ENCODE data around the gene RHOT2.
A peak's percentile ranks its signal among the peaks of the same experiment; 100 is the strongest.

Gene RHOT2

GRCh38 chr16:637081-638018, 30.6 kb upstream of the RHOT2 start:
- Histone ChIP-seq H2AFZ (ENCODE audit: low read length) (peak overlapping the region; percentile 100), H3K4me2 (ENCODE audit: insufficient read depth, low read length, poor library complexity, severe bottlenecking) (peak overlapping the region; percentile 88), H2BK15ac (ENCODE audit: low read length) (peak overlapping the region; percentile 92), H3K9me3 (replicated peaks in 1 of 2; ENCODE audit: control insufficient read depth in 2 of 2, insufficient read depth in 1 of 2, low read depth in 1 of 2, low read length in 2 of 2) (no peaks in the 10 kb centered on the region), H3K14ac (ENCODE audit: low read length) (peak overlapping the region; percentile 14), H3K18ac (ENCODE audit: low read length) (peak overlapping the region; percentile 100), H3K79me1 (ENCODE audit: low read depth, low read length) (peaks cover 17% of the 10 kb centered on the region), H2BK12ac (ENCODE audit: low read length) (peak overlapping the region; percentile 97), H2BK120ac (ENCODE audit: low read depth, low read length) (no peak overlapping the region), H4K91ac (ENCODE audit: low read depth, low read length, poor library complexity) (peak overlapping the region; percentile 40), H4K8ac (ENCODE audit: low read depth, low read length) (no peak overlapping the region), H3K4ac (ENCODE audit: low read length) (no peak overlapping the region), H3K27me3 (ENCODE audit: control insufficient read depth in 3 of 3, insufficient read depth in 3 of 3, low read depth in 1 of 3, low read length in 3 of 3) (peaks cover 0 to 7% (median 5%) of the 10 kb centered on the region in 3 experiments), H3K36me3 (replicated peaks in 1 of 2; ENCODE audit: control insufficient read depth in 2 of 2, insufficient read depth in 2 of 2, low read length in 2 of 2) (peaks cover 12 to 25% of the 10 kb centered on the region in 2 donors), H2BK5ac (ENCODE audit: low read length) (peak overlapping the region; percentile 95), H3K27ac (replicated peaks; ENCODE audit: low read length) (peak overlapping the region; percentile 39), H3K23ac (ENCODE audit: low read depth, low read length, poor library complexity) (peak overlapping the region; percentile 98), H3K9ac (ENCODE audit: low read depth, low read length, poor library complexity) (peak overlapping the region; percentile 96), H3K4me1 (ENCODE audit: control insufficient read depth in 2 of 2, insufficient read depth in 1 of 2, low read depth in 1 of 2, low read length in 2 of 2) (peaks cover 15 to 27% of the 10 kb centered on the region in 2 donors), H3K4me3 (ENCODE audit: low read length in 2 of 2) (peak overlapping the region; percentile 99 to 100), H2AK5ac (ENCODE audit: low read depth, low read length) (peak overlapping the region; percentile 79)
- DNase-seq (ENCODE audit: low spot score) = no peak
- WGBS, 2 donors (ENCODE audit: extremely low coverage in 2 of 2, insufficient read length in 2 of 2, insufficient replicate concordance in 1 of 2) = no CpG with 5 or more reads among the region's 53 CpGs

GRCh38 chr16:638034-638543, 29.8 kb upstream of the RHOT2 start:
- peak overlapping the region; percentile 96 for H3K18ac ChIP-seq (ENCODE audit: low read length)
- DNase-seq (ENCODE audit: low spot score) = no peak
- peak overlapping the region; percentile 17 for H2BK15ac ChIP-seq (ENCODE audit: low read length)
- H3K9me3 ChIP-seq (replicated peaks in 1 of 2; ENCODE audit: control insufficient read depth in 2 of 2, insufficient read depth in 1 of 2, low read depth in 1 of 2, low read length in 2 of 2) = no peaks in the 10 kb centered on the region
- no CpG with 5 or more reads among the region's 15 CpGs for WGBS, 2 donors (ENCODE audit: extremely low coverage in 2 of 2, insufficient read length in 2 of 2, insufficient replicate concordance in 1 of 2)
- peak overlapping the region; percentile 79 for H2AK5ac ChIP-seq (ENCODE audit: low read depth, low read length)
- peaks cover 15% of the 10 kb centered on the region for H3K79me1 ChIP-seq (ENCODE audit: low read depth, low read length)
- no peak overlapping the region for H3K4me3 ChIP-seq (ENCODE audit: low read length in 2 of 2)
- no peak overlapping the region for H2BK5ac ChIP-seq (ENCODE audit: low read length)
- no peak overlapping the region for H2BK120ac ChIP-seq (ENCODE audit: low read depth, low read length)
- peaks cover 18 to 27% of the 10 kb centered on the region in 2 donors for H3K4me1 ChIP-seq (ENCODE audit: control insufficient read depth in 2 of 2, insufficient read depth in 1 of 2, low read depth in 1 of 2, low read length in 2 of 2)
- H4K8ac ChIP-seq (ENCODE audit: low read depth, low read length) = no peak overlapping the region
- H4K91ac ChIP-seq (ENCODE audit: low read depth, low read length, poor library complexity) = peak overlapping the region; percentile 40
- peaks cover 10 to 22% of the 10 kb centered on the region in 2 donors for H3K36me3 ChIP-seq (replicated peaks in 1 of 2; ENCODE audit: control insufficient read depth in 2 of 2, insufficient read depth in 2 of 2, low read length in 2 of 2)
- H3K4me2 ChIP-seq (ENCODE audit: insufficient read depth, low read length, poor library complexity, severe bottlenecking) = no peak overlapping the region
- peak overlapping the region; percentile 14 for H3K14ac ChIP-seq (ENCODE audit: low read length)
- peak overlapping the region; percentile 86 for H2AFZ ChIP-seq (ENCODE audit: low read length)
- no peak overlapping the region for H3K4ac ChIP-seq (ENCODE audit: low read length)
- peaks cover 0 to 14% (median 11%) of the 10 kb centered on the region in 3 experiments for H3K27me3 ChIP-seq (ENCODE audit: control insufficient read depth in 3 of 3, insufficient read depth in 3 of 3, low read depth in 1 of 3, low read length in 3 of 3)
- no peak overlapping the region for H3K27ac ChIP-seq (replicated peaks; ENCODE audit: low read length)
- peak overlapping the region; percentile 2 for H3K23ac ChIP-seq (ENCODE audit: low read depth, low read length, poor library complexity)
- H2BK12ac ChIP-seq (ENCODE audit: low read length) = peak overlapping the region; percentile 97
- H3K9ac ChIP-seq (ENCODE audit: low read depth, low read length, poor library complexity) = peak overlapping the region; percentile 38

- H3K14ac ChIP-seq (ENCODE audit: low read length) = no peak overlapping the region
- no peak for DNase-seq (ENCODE audit: low spot score)
- peaks cover 5 to 15% of the 10 kb centered on the region in 2 donors for H3K36me3 ChIP-seq (replicated peaks in 1 of 2; ENCODE audit: control insufficient read depth in 2 of 2, insufficient read depth in 2 of 2, low read length in 2 of 2)
- no peaks in the 10 kb centered on the region for H3K9me3 ChIP-seq (replicated peaks in 1 of 2; ENCODE audit: control insufficient read depth in 2 of 2, insufficient read depth in 1 of 2, low read depth in 1 of 2, low read length in 2 of 2)
- H3K4ac ChIP-seq (ENCODE audit: low read length) = no peak overlapping the region
- H3K23ac ChIP-seq (ENCODE audit: low read depth, low read length, poor library complexity) = peak overlapping the region; percentile 18
- no peak overlapping the region for H4K91ac ChIP-seq (ENCODE audit: low read depth, low read length, poor library complexity)
- H2AK5ac ChIP-seq (ENCODE audit: low read depth, low read length) = peak overlapping the region; percentile 79
- H3K4me1 ChIP-seq (ENCODE audit: control insufficient read depth in 2 of 2, insufficient read depth in 1 of 2, low read depth in 1 of 2, low read length in 2 of 2) = peaks cover 18 to 27% of the 10 kb centered on the region in 2 donors
- H3K18ac ChIP-seq (ENCODE audit: low read length) = peak overlapping the region; percentile 42
- H2BK15ac ChIP-seq (ENCODE audit: low read length) = peak overlapping the region; percentile 17
- H2BK120ac ChIP-seq (ENCODE audit: low read depth, low read length) = peak overlapping the region; percentile 82
- H2BK12ac ChIP-seq (ENCODE audit: low read length) = no peak overlapping the region
- WGBS, 2 donors (ENCODE audit: extremely low coverage in 2 of 2, insufficient read length in 2 of 2, insufficient replicate concordance in 1 of 2) = no CpG with 5 or more reads among the region's 9 CpGs
- peaks cover 0 to 20% (median 11%) of the 10 kb centered on the region in 3 experiments for H3K27me3 ChIP-seq (ENCODE audit: control insufficient read depth in 3 of 3, insufficient read depth in 3 of 3, low read depth in 1 of 3, low read length in 3 of 3)
- H3K27ac ChIP-seq (replicated peaks; ENCODE audit: low read length) = no peak overlapping the region
- no peak overlapping the region for H2BK5ac ChIP-seq (ENCODE audit: low read length)
- no peak overlapping the region for H4K8ac ChIP-seq (ENCODE audit: low read depth, low read length)
- no peak overlapping the region for H2AFZ ChIP-seq (ENCODE audit: low read length)
- H3K4me3 ChIP-seq (ENCODE audit: low read length in 2 of 2) = no peak overlapping the region
- peaks cover 13% of the 10 kb centered on the region for H3K79me1 ChIP-seq (ENCODE audit: low read depth, low read length)
- no peak overlapping the region for H3K4me2 ChIP-seq (ENCODE audit: insufficient read depth, low read length, poor library complexity, severe bottlenecking)
- no peak overlapping the region for H3K9ac ChIP-seq (ENCODE audit: low read depth, low read length, poor library complexity)
Measured at GRCh38 chr16:638836-639235, 29.1 kb upstream of the RHOT2 start.

GRCh38 chr16:640614-641013, 27.3 kb upstream of the RHOT2 start:
- H3K4me3 ChIP-seq (ENCODE audit: low read length in 2 of 2) = peak overlapping the region in 1 of 2 donors; percentile 53

More at GRCh38 chr16:640614-641013, 27.3 kb upstream of the RHOT2 start:
- Histone ChIP-seq H2AFZ (ENCODE audit: low read length) (no peak overlapping the region), H2BK5ac (ENCODE audit: low read length) (no peak overlapping the region), H3K79me1 (ENCODE audit: low read depth, low read length) (peaks cover 5% of the 10 kb centered on the region), H3K9ac (ENCODE audit: low read depth, low read length, poor library complexity) (no peak overlapping the region), H3K18ac (ENCODE audit: low read length) (peak overlapping the region; percentile 94), H2BK15ac (ENCODE audit: low read length) (peak overlapping the region; percentile 21), H4K8ac (ENCODE audit: low read depth, low read length) (no peak overlapping the region), H2BK120ac (ENCODE audit: low read depth, low read length) (no peak overlapping the region), H3K27ac (replicated peaks; ENCODE audit: low read length) (no peak overlapping the region), H3K36me3 (replicated peaks in 1 of 2; ENCODE audit: control insufficient read depth in 2 of 2, insufficient read depth in 2 of 2, low read length in 2 of 2) (no peaks in the 10 kb centered on the region), H3K4me2 (ENCODE audit: insufficient read depth, low read length, poor library complexity, severe bottlenecking) (no peak overlapping the region), H3K4ac (ENCODE audit: low read length) (no peak overlapping the region), H4K91ac (ENCODE audit: low read depth, low read length, poor library complexity) (no peak overlapping the region), H3K4me1 (ENCODE audit: control insufficient read depth in 2 of 2, insufficient read depth in 1 of 2, low read depth in 1 of 2, low read length in 2 of 2) (peaks cover 15 to 23% of the 10 kb centered on the region in 2 donors), H3K14ac (ENCODE audit: low read length) (no peak overlapping the region), H3K9me3 (replicated peaks in 1 of 2; ENCODE audit: control insufficient read depth in 2 of 2, insufficient read depth in 1 of 2, low read depth in 1 of 2, low read length in 2 of 2) (no peaks in the 10 kb centered on the region), H2BK12ac (ENCODE audit: low read length) (no peak overlapping the region), H3K27me3 (ENCODE audit: control insufficient read depth in 3 of 3, insufficient read depth in 3 of 3, low read depth in 1 of 3, low read length in 3 of 3) (peaks cover 0 to 20% (median 11%) of the 10 kb centered on the region in 3 experiments), H3K23ac (ENCODE audit: low read depth, low read length, poor library complexity) (no peak overlapping the region), H2AK5ac (ENCODE audit: low read depth, low read length) (peak overlapping the region; percentile 94)
- WGBS, 2 donors (ENCODE audit: extremely low coverage in 2 of 2, insufficient read length in 2 of 2, insufficient replicate concordance in 1 of 2) = no CpG with 5 or more reads among the region's 5 CpGs
- DNase-seq (ENCODE audit: low spot score) = no peak

Measured in neuronal stem cell (in vitro differentiated cells).